Neuron (in vitro differentiated cells): ENCODE results near the gene HIF3A.
"Not testable (repeated sequence)": the region's sequence is repeated elsewhere in the genome, so short reads cannot be mapped to it uniquely, and the experiment has no call there.

ENCODE experiments used
- H2AFZ ChIP-seq: one replicate; pipeline ENCODE4 v1.6.1; 2013; ENCODE audit warnings: low read depth, mild to moderate bottlenecking, inconsistent platforms, low read length, moderate library complexity
- H3K27me3 ChIP-seq: one replicate; pipeline ENCODE4 v1.6.1; 2013; ENCODE audit warnings: low read length; ENCODE audit not compliant: insufficient read depth
- H3K36me3 ChIP-seq: one replicate; pipeline ENCODE4 v1.6.1; 2013; ENCODE audit warnings: low read length; ENCODE audit not compliant: insufficient read depth
- H3K4me1 ChIP-seq: one replicate; pipeline ENCODE4 v1.6.1; 2013; ENCODE audit warnings: low read length; ENCODE audit not compliant: insufficient read depth
- H3K4me3 ChIP-seq: 2 replicates; pipeline ENCODE4 v1.5.1; 2013; ENCODE audit warnings: mild to moderate bottlenecking, low read length, moderate library complexity
- H3K9me3 ChIP-seq: one replicate; pipeline ENCODE4 v1.6.1; 2013; ENCODE audit warnings: low read length

Gene HIF3A

GRCh38 chr19:46298479-46299003, 1.7 kb downstream of the HIF3A start:
- H3K4me1 ChIP-seq = peaks cover 15% of the 10 kb centered on the region
- no peaks in the 10 kb centered on the region for H3K36me3 ChIP-seq
- no peak overlapping the region for H2AFZ ChIP-seq
- no peaks in the 10 kb centered on the region for H3K9me3 ChIP-seq
- H3K4me3 ChIP-seq = no peak overlapping the region
- no peaks in the 10 kb centered on the region for H3K27me3 ChIP-seq

- peaks cover 15% of the 10 kb centered on the region for H3K4me1 ChIP-seq
- H3K27me3 ChIP-seq = no peaks in the 10 kb centered on the region
- H3K4me3 ChIP-seq = no peak overlapping the region
- no peaks in the 10 kb centered on the region for H3K36me3 ChIP-seq
- no peak overlapping the region for H2AFZ ChIP-seq
- H3K9me3 ChIP-seq = no peaks in the 10 kb centered on the region
Measured at GRCh38 chr19:46299004-46299509, 2.2 kb downstream of the HIF3A start.

- Histone ChIP-seq H3K36me3 (no peaks in the 10 kb centered on the region), H3K4me3 (no peak overlapping the region), H2AFZ (no peak overlapping the region), H3K4me1 (peaks cover 15% of the 10 kb centered on the region), H3K27me3 (no peaks in the 10 kb centered on the region), H3K9me3 (no peaks in the 10 kb centered on the region)
Measured at GRCh38 chr19:46299695-46300094, 2.9 kb downstream of the HIF3A start.

- Histone ChIP-seq H2AFZ (no peak overlapping the region), H3K4me1 (peaks cover 8% of the 10 kb centered on the region), H3K27me3 (no peaks in the 10 kb centered on the region), H3K4me3 (no peak overlapping the region), H3K36me3 (no peaks in the 10 kb centered on the region), H3K9me3 (no peaks in the 10 kb centered on the region)
Measured at GRCh38 chr19:46303322-46303690, 6.5 kb downstream of the HIF3A start.

- Histone ChIP-seq H3K4me3 (no peak overlapping the region), H2AFZ (no peak overlapping the region), H3K9me3 (no peaks in the 10 kb centered on the region), H3K27me3 (no peaks in the 10 kb centered on the region), H3K4me1 (peaks cover 8% of the 10 kb centered on the region), H3K36me3 (no peaks in the 10 kb centered on the region)
Measured at GRCh38 chr19:46303691-46304397, 7.0 kb downstream of the HIF3A start.

- no peaks in the 10 kb centered on the region for H3K4me1 ChIP-seq
- no peaks in the 10 kb centered on the region for H3K27me3 ChIP-seq
- no peaks in the 10 kb centered on the region for H3K36me3 ChIP-seq
- no peak overlapping the region for H2AFZ ChIP-seq
- no peaks in the 10 kb centered on the region for H3K9me3 ChIP-seq
- no peak overlapping the region for H3K4me3 ChIP-seq
Measured at GRCh38 chr19:46306501-46306900, 9.7 kb downstream of the HIF3A start.

- Histone ChIP-seq H3K9me3 (no peaks in the 10 kb centered on the region), H2AFZ (no peak overlapping the region), H3K4me3 (no peak overlapping the region), H3K36me3 (no peaks in the 10 kb centered on the region), H3K4me1 (no peaks in the 10 kb centered on the region), H3K27me3 (no peaks in the 10 kb centered on the region)
Measured at GRCh38 chr19:46308510-46308909, 11.7 kb downstream of the HIF3A start.

- Histone ChIP-seq H3K27me3 (no peaks in the 10 kb centered on the region), H2AFZ (no peak overlapping the region), H3K4me1 (no peaks in the 10 kb centered on the region), H3K9me3 (no peaks in the 10 kb centered on the region), H3K4me3 (no peak overlapping the region), H3K36me3 (no peaks in the 10 kb centered on the region)
Measured at GRCh38 chr19:46309056-46309455, 12.2 kb downstream of the HIF3A start.

GRCh38 chr19:46311444-46311843, 14.6 kb downstream of the HIF3A start:
- Histone ChIP-seq H3K27me3 (no peaks in the 10 kb centered on the region), H3K36me3 (no peaks in the 10 kb centered on the region), H3K4me3 (no peak overlapping the region), H3K9me3 (no peaks in the 10 kb centered on the region), H2AFZ (no peak overlapping the region), H3K4me1 (no peaks in the 10 kb centered on the region)

GRCh38 chr19:46313540-46314469, 17.0 kb downstream of the HIF3A start:
- not testable (repeated sequence) for H3K27me3 ChIP-seq, H3K4me1 ChIP-seq, H3K9me3 ChIP-seq, H3K4me3 ChIP-seq, H3K36me3 ChIP-seq, H2AFZ ChIP-seq

- H3K9me3 ChIP-seq = no peaks in the 10 kb centered on the region
- no peak overlapping the region for H2AFZ ChIP-seq
- no peaks in the 10 kb centered on the region for H3K4me1 ChIP-seq
- H3K36me3 ChIP-seq = no peaks in the 10 kb centered on the region
- no peaks in the 10 kb centered on the region for H3K27me3 ChIP-seq
- no peak overlapping the region for H3K4me3 ChIP-seq
Measured at GRCh38 chr19:46317339-46317738, 20.5 kb downstream of the HIF3A start.

GRCh38 chr19:46319613-46320012, 22.8 kb downstream of the HIF3A start:
- Histone ChIP-seq H3K4me1 (no peaks in the 10 kb centered on the region), H2AFZ (no peak overlapping the region), H3K4me3 (no peak overlapping the region), H3K27me3 (no peaks in the 10 kb centered on the region), H3K36me3 (no peaks in the 10 kb centered on the region), H3K9me3 (no peaks in the 10 kb centered on the region)

GRCh38 chr19:46320559-46320958, 23.7 kb downstream of the HIF3A start:
- H2AFZ ChIP-seq = no peak overlapping the region
- no peaks in the 10 kb centered on the region for H3K36me3 ChIP-seq
- H3K4me1 ChIP-seq = no peaks in the 10 kb centered on the region
- H3K4me3 ChIP-seq = no peak overlapping the region
- peaks cover 3% of the 10 kb centered on the region for H3K9me3 ChIP-seq
- H3K27me3 ChIP-seq = no peaks in the 10 kb centered on the region
